ENCODE data around the gene VAV3.

VAV3 gene

DNA sequence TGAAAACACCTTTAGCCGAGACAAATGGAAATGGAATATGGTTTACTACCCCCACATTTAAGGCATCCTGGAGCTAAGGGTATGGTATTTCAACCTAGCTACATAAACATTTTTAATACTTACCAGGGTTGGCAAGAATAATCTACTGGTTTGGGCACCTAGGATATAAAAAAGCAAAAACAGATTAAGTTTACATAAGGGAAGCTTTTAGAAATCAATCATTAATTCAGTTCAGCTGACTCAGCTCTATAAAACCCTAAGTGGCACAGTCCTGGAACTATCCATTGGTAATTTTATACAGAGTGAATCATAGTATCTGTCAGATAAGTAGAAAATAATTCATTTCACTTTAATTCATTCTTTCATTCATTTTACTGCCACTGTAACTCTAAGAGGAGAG is 355.2 kb downstream of the VAV3 start:
- H3K4me1 Mint-ChIP-seq, result no peaks in the 10 kb centered on the region

DNA sequence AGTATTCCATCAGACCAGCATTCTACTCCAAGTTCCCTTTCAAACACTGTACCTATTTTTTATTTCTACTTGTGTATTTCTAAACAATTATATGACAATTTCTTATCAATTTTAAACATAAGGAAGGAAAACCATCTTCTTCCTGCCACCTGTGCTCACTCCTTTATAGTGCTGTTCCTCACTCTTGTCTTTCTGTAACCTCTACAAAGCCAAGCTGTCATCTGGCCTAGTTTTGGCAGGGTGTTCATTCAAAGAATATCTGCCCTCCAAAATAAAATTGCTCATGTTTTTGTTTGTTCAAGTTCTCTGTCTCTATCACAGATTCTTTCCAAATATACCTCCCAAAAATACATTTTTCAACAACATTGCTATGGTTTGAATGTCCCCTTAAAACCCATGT is 360.2 kb downstream of the VAV3 start:
- Mint-ChIP-seq H3K9me3 (peaks cover 2% of the 10 kb centered on the region), H3K36me3 (ENCODE audit: low read depth) (peaks cover 28% of the 10 kb centered on the region), H3K4me3 (no peak overlapping the region), H3K27me3 (ENCODE audit: low read depth) (no peaks in the 10 kb centered on the region), H3K27ac (no peak overlapping the region), H3K4me1 (no peaks in the 10 kb centered on the region)
- TF ChIP-seq, protein P1, sequence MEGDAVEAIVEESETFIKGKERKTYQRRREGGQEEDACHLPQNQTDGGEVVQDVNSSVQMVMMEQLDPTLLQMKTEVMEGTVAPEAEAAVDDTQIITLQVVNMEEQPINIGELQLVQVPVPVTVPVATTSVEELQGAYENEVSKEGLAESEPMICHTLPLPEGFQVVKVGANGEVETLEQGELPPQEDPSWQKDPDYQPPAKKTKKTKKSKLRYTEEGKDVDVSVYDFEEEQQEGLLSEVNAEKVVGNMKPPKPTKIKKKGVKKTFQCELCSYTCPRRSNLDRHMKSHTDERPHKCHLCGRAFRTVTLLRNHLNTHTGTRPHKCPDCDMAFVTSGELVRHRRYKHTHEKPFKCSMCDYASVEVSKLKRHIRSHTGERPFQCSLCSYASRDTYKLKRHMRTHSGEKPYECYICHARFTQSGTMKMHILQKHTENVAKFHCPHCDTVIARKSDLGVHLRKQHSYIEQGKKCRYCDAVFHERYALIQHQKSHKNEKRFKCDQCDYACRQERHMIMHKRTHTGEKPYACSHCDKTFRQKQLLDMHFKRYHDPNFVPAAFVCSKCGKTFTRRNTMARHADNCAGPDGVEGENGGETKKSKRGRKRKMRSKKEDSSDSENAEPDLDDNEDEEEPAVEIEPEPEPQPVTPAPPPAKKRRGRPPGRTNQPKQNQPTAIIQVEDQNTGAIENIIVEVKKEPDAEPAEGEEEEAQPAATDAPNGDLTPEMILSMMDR (IDR thresholded peaks at IDR 0.05; ENCODE audit: unreplicated experiment in 3 of 3), result no peak

More for the DNA sequence above, 355.2 kb downstream of the VAV3 start:
- TF ChIP-seq, protein P1 (IDR thresholded peaks at IDR 0.05; ENCODE audit: unreplicated experiment in 3 of 3), result no peak
- no peak overlapping the region for H3K27ac Mint-ChIP-seq
- H3K9me3 Mint-ChIP-seq, result peaks cover 18% of the 10 kb centered on the region
- no peaks in the 10 kb centered on the region for H3K27me3 Mint-ChIP-seq (ENCODE audit: low read depth)
- no peak overlapping the region for H3K4me3 Mint-ChIP-seq
- H3K36me3 Mint-ChIP-seq (ENCODE audit: low read depth), result peaks cover 43% of the 10 kb centered on the region

DNA sequence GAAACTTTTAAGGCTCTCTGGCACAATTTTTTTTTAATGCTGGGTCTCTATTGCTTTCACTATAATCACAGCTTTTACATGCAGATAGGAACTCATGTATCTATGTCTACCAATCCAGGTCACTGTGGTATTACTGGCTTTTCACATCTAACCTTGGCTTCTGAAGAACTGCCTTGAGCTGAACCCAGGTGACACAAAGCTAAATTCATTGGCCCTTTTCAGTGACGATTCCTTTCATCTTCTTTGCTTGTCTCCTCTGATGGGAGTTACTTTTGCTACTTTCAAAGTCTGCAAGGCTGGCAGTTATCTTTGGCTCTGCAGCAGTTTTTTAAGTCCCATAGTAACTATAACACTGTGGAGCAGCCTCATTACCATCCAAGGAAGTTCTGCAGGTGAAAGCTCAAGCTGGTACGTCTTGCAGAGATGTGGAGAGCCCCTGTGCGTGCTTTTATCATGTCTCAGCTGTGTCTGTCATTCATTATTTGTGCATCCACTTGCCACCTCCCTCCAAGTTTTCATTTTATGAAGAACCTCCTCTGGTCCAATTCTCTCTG is 364.3 kb downstream of the VAV3 start:
- Mint-ChIP-seq H3K36me3 (ENCODE audit: low read depth) (peaks cover 21% of the 10 kb centered on the region), H3K4me3 (no peak overlapping the region), H3K27ac (no peak overlapping the region), H3K27me3 (ENCODE audit: low read depth) (no peaks in the 10 kb centered on the region), H3K9me3 (no peaks in the 10 kb centered on the region), H3K4me1 (no peaks in the 10 kb centered on the region)
- TF ChIP-seq, protein P1 (IDR thresholded peaks at IDR 0.05; ENCODE audit: unreplicated experiment in 3 of 3), result no peak

DNA sequence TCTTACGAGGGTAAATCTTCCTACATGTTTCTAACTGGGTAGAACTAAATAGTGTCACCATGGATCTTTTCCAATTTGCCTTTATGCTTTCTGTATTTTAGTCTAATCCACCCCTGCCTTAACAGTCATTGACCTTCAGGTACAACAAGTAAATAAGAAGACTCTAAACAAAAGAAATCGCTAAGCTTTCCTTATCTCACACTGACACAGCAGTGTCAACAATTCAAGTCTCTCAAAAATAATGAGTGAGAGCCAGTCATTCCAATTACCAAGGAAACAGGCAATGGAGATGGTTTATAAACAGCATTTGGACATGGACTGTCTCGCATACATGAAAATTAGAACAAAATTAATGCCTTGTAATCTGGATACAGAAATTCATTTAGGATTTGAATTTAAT is 365.8 kb downstream of the VAV3 start:
- Mint-ChIP-seq H3K9me3 (no peaks in the 10 kb centered on the region), H3K4me1 (no peaks in the 10 kb centered on the region), H3K27ac (no peak overlapping the region), H3K4me3 (no peak overlapping the region), H3K36me3 (ENCODE audit: low read depth) (peaks cover 21% of the 10 kb centered on the region), H3K27me3 (ENCODE audit: low read depth) (no peaks in the 10 kb centered on the region)
- TF ChIP-seq, protein P1 (IDR thresholded peaks at IDR 0.05; ENCODE audit: unreplicated experiment in 3 of 3), result no peak

DNA sequence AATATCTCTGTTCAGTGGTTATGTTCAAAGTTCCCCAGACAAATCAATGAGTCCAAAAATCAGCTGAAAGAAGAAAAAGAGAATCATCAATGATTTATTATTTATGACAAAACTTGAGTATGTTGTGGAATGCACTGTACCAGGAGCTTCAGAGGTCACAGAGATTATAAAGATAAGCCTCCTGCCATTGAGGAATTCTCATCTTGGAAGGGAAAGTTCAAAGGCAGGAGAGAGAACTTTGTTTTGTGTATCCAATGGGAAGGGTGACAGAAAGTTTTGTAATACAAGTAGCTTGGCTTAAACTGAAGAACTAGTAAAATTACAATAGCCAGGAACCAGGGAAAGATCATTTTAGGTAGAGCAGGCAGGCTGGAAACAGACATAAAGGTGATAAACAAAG is 367.7 kb downstream of the VAV3 start:
- peaks cover 21% of the 10 kb centered on the region for H3K36me3 Mint-ChIP-seq (ENCODE audit: low read depth)
- H3K4me1 Mint-ChIP-seq, result no peaks in the 10 kb centered on the region
- no peaks in the 10 kb centered on the region for H3K9me3 Mint-ChIP-seq
- TF ChIP-seq, protein P1 (IDR thresholded peaks at IDR 0.05; ENCODE audit: unreplicated experiment in 3 of 3), result no peak
- no peak overlapping the region for H3K27ac Mint-ChIP-seq
- H3K4me3 Mint-ChIP-seq, result no peak overlapping the region
- H3K27me3 Mint-ChIP-seq (ENCODE audit: low read depth), result no peaks in the 10 kb centered on the region

DNA sequence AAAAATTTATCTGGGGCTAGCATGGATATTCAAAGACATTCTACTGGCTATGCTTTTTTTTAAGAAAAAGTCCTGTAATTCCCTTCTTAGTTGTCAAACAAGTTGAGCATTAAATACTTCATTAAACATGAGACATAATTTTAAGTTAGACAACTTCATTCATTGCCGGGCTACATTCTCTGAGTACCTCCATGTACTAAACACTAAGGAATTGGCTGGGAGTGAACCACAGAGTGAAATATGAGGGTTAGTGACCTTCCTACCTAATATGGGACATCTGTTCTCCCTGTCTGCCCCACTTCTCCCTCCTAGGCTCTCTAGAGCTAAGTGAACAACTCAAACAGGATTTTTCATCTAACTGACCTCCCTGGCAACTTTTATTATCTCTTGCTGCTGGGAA is 370.4 kb downstream of the VAV3 start:
- Mint-ChIP-seq H3K36me3 (ENCODE audit: low read depth) (peaks cover 8% of the 10 kb centered on the region), H3K9me3 (no peaks in the 10 kb centered on the region), H3K4me1 (no peaks in the 10 kb centered on the region), H3K4me3 (no peak overlapping the region), H3K27ac (peak overlapping the region in 1 of 3 experiments; percentile 3), H3K27me3 (ENCODE audit: low read depth) (no peaks in the 10 kb centered on the region)
- TF ChIP-seq, protein P1 (IDR thresholded peaks at IDR 0.05; ENCODE audit: unreplicated experiment in 3 of 3), result no peak

Measured in nephron (organoid).